22Rv1 (cell line): Measurements from ENCODE around the gene TTF2.

Source experiments
- ZFX ChIP-seq: fragments of 450-650 bp; IDR thresholded peaks from 2 replicates; pipeline ENCODE4 v1.6.1; 2017; ENCODE audit warnings: antibody characterized with exemption, borderline replicate concordance
- TF ChIP-seq, protein P1 (sequence below): fragments of 450-650 bp; IDR thresholded peaks from 2 replicates; pipeline ENCODE4 v1.5.1; 2017; ENCODE audit warnings: mild to moderate bottlenecking

DNA sequence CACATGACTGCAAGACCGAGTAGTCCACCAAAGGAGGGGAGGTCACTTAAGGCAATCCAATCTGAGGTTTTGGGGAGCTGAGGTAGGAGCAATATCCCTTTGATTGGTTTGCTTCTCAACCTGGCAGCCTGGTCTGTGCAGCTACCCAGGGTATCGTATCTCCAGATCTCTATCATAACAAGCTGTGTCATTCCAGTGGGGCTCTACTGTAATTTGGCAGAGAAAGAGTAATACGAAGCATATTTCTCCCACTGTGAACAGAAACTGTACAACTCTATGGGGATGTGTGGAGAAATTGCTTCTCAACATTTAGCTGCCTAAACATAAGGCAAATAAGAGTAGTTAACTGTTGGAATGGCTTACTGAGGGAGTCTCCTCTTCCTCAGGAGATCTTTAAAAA lies 38.0 kb upstream of the TTF2 start:
- TF ChIP-seq, protein P1, sequence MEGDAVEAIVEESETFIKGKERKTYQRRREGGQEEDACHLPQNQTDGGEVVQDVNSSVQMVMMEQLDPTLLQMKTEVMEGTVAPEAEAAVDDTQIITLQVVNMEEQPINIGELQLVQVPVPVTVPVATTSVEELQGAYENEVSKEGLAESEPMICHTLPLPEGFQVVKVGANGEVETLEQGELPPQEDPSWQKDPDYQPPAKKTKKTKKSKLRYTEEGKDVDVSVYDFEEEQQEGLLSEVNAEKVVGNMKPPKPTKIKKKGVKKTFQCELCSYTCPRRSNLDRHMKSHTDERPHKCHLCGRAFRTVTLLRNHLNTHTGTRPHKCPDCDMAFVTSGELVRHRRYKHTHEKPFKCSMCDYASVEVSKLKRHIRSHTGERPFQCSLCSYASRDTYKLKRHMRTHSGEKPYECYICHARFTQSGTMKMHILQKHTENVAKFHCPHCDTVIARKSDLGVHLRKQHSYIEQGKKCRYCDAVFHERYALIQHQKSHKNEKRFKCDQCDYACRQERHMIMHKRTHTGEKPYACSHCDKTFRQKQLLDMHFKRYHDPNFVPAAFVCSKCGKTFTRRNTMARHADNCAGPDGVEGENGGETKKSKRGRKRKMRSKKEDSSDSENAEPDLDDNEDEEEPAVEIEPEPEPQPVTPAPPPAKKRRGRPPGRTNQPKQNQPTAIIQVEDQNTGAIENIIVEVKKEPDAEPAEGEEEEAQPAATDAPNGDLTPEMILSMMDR = no peak
- TF ChIP-seq ZFX = no peak
